NOMO-1 (cell line): ENCODE data around the gene SNRPA1.
"Not testable (repeated sequence)": the region's sequence is repeated elsewhere in the genome, so short reads cannot be mapped to it uniquely, and the experiment has no call there.

Experiments used
- DNase-seq, 2 experiments: peaks; one replicate each; lab custom pipeline; 2025; ENCODE audit not compliant: unreplicated experiment in 2 of 2; lab: John Stamatoyannopoulos, UW

SNRPA1 gene

DNA sequence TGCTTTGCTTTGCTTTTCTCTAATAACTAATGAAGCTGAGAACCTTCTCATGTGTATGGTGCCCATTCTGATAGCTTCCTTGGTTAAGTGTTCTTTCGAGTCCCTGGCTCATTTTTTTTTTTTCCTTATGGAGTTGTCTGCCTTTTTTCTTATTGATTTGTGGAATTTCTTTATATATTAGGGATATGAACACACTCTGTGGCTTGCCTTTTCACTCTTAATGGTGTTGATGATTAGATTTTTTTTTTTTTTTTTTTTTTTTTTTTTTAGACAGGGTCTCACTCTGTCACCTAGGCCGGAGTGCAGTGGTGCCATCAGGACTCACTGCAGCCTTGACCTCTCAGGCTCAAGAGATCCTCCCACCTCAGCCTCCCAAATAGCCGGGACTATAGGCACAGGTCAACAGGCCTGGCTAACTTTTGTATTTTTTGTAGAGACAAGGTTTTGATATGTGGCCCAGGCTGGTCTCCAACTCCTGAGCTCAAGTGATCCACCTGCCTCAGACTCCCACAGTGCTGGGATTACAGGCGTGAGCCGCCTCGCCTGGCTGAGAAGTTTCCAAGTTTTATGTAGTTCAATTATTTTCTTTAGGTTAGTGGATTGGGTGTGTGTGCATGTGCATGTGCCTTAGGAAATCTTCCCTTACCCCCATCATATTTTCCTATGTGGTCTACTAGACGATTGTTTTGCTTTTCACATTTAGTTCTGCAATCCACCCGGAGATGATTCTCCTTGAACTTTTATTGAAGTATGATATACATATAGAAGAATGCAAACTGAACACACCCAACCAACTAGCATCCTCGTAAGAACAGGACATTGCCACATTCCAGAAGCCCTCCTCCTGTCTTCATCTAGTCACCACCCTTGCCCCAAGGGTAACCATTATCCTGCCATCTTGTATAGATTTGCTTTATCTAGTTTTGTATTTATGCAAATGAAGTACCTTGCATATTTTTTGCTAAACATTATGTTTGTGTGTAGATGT, 1.7 kb upstream of the SNRPA1 start:
- DNase-seq: no peak

DNA sequence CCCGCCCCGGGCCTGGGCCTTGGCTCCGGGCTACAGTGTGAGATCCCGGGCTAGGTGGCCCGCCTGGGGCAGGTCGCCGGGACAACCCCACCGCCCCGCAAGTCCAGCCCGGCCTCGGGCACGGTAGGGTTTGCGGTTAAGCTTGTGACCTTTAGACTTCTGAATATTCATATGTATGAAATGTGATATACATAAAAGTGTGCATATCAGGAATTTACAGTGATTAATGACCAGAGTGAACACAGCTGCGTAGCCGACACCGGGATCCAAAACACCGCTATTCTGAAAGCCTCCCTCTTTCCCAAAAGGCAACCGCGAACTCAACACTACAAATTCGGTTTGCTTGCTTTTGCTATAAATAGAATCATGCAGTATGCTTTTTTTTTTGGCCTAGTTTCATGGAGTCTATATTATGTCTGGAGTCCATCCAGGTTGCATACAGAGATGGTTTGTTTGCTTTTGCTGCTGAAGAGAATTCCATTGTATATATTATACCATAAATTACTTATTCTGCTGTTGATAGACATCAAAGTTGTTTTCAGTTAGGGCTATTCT, 636 bp upstream of the SNRPA1 start:
- DNase-seq: no peak

DNA sequence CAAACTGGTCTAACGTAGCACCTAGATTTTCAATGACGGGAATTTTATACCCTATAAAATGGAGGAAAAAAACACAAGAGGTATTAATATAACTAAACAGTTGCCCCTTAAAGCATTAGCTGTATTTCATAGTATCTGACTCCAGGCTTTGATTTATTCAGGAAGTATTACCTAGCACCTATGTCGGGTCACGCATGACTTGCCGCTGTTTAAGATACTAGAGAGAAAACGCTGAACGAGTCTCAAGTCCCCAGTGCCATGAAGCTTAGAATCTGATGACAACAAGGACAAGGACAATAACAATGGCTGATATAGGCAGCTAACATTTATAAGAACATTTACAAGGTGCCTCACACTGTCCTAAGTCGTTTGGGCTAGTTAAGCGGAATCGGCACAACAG, 1.9 kb downstream of the SNRPA1 start:
- DNase-seq: no peak

DNA sequence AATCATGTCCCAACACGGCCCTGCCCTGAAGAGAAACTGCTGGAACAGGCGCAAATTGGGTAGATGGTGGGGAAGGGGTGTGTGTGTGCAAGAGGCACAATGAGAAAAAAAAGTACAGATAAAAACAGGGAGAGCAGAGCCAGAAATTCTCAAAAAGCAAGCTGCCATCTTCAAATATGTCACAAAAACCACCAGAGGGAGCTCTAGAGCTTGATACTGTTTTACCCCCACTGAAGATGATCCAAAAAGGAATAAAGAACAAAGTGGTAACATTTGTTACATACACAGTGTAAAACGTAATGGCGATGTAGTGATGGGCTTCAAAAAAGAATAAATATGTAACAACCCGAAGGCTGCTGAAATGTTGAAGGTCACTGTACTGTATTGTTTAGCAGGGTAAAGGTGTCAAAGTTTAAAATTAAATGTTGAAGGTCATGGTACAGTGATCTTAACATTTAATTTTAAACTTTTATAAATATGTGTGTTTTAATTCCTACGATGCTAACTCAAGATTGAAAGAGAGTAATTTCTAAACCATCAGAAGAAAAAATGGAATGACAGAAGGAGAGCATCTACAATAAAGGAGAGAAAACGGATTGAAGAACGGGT, 6.0 kb downstream of the SNRPA1 start:
- DNase-seq: peak in 1 of 2 experiments; percentile 41

- not testable (repeated sequence) for DNase-seq
Observed at GRCh38 chr15:101287342-101287741, 7.7 kb downstream of the SNRPA1 start.

GRCh38 chr15:101286471-101287114, 8.5 kb downstream of the SNRPA1 start:
- DNase-seq: no peak

DNA sequence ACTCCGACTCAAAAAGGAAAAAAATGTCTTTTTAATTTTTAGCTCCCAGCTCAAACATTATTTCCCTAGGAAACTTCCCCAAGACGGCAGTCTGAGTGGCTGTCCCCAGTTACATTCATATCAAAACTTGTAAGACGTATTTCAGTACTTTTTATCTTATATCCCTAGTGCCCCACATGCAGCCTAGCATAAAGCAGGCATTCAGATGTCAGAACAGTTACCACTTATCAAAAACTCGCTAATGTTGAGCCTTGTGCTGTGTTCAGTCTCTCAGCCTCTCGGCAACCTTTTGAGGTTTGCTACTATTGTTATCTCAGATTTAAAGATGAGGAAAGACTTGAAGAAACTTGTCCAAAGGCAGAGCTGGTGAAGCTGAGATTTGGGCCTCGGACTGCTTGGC, 11.1 kb downstream of the SNRPA1 start:
- DNase-seq: no peak

DNA sequence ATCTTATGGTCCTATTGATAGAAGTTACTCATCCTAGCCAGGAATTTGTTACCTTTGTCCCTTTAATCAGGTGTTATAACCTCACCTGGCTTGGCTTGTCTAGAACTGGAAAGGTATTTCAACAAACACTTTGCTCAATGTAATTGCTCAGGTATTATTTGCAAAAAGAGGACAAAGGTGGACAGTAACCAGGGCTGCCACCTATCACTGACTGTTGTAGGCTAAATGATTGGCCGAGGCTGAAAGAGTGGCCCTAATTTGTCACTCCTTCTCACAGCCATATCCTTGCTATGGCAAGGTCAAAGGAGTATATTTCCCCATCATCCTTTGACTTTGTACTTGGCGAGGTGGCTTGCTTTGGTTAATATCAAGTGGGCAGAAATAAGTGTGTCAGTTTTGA, 15.0 kb downstream of the SNRPA1 start:
- no peak for DNase-seq

DNA sequence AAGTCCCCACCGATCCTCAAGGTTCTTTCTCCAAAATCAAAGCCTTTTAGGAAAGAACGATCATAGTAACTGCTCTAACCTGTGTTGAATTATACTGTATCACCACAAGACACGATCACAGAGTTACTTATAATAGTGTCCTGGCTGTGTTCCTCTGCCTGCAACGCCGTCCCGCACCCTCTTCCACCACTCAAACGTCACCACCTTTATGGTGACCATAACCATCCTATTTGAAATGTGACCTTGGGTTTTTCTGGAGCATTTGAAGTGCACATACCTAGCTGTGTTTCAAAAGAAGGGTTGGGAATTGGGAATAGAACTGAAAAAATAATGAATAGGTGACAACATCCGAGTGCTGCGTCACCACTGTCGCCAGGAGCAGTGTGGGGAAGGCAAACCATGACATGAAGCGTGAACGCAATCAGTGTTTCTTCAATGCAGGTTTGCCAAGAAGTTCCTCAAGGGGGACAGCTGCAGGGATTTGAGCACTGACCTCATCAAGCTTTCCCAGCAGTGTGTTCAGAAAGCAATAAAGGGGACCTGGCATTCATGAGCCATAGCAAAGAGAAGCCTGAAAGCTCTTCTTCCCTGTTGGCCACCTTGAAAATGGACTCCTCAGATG, 17.0 kb downstream of the SNRPA1 start:
- DNase-seq: no peak

- peak; percentile 80 to 95 for DNase-seq
Observed at GRCh38 chr15:101277038-101277822, 17.8 kb downstream of the SNRPA1 start, which contains the start of gene SELENOS. Gene SELENOS, minus strand, starts transcription at chr15:101277485. Its CDS starts 68 bp downstream, at chr15:101277417.

DNA sequence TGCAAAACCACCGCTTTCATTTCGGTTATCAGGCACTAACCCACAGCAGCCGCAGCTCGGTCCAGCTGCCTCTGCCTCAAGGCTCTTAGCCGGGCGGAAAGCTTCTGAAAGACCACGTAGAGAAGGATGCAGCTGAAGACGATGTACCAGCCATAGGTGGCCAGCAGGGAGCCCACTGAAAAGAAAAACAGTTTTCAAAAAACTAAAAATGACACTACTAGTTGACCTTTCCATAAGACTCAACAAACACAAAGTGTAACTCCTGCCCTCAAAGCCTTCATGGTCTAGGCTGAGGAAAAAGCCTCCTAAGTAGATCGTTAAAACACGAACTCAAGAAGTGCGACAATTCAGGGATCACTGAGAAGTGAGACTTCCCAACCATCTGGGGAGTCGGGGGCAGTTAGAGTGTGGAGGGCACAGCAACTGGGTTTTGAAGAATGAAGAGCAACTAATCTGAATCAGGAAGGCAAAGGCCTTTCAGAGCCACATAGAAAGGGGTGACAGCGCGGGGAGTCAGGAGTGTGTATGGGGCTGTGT, 18.5 kb downstream of the SNRPA1 start:
- DNase-seq: peak; percentile 36 to 59

GRCh38 chr15:101275018-101275417, 20.0 kb downstream of the SNRPA1 start:
- no peak for DNase-seq

- no peak for DNase-seq
Observed at GRCh38 chr15:101273534-101273933, 21.5 kb downstream of the SNRPA1 start.

DNA sequence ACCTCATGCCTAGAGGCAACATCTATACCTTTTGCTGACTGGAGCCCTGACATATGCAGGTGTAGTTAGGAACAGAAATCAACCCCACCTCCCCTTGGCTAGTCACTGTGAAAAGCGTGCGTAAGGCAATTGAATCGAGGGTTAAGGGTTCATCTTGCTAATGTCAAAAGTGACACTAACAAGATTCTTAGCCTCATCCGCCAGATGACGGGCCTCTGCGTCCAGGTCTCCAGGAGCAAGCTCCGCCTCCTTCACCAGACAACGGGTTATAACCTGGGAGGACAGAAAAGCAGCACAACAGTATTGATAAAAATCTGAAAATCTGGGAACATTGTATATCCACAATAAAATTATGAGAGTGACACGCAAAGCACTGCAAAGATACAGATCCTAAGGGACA, 22.5 kb downstream of the SNRPA1 start:
- no peak for DNase-seq

- DNase-seq: no peak
Observed at GRCh38 chr15:101269479-101270223, 25.4 kb downstream of the SNRPA1 start.

- no peak for DNase-seq
Observed at GRCh38 chr15:101267320-101268104, 27.5 kb downstream of the SNRPA1 start.

DNA sequence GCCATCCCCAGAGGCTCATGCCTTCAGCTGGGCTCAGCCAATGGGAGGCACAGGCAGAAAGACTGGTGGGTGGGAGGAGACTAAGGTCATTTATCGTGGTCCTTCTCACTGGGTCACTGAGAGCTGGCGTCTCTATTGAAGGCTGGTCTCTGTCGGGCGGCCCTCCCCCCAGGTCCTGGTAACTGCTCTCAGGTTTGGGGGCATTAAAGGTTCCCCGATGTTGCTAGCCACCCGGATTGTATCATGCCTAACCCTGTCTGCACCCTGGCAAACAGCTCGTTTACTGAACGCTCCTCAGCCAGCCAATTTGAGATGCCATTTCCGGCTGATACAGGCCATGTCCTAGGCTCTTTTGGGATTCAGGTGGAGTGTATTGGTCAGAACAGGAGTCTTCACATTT, 28.3 kb downstream of the SNRPA1 start:
- DNase-seq: no peak

DNA sequence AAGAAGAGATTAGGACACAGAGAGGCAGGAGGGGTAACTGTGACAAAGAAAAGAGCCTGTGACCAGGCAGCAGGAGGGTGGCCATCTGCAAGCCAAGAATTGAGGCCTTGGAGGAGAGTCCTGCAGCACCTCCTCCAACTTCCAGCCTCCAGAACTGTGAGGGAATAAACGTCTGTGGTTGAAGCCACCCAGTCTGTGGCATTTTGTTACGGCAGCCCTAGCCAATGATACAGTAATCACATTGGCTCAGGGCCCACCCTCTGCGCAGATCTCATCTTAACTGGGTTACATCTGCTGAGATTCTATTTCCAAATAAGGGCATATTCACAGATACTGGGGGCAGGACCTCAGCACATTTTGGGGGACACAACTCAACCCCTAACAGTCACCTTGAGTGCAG, 29.0 kb downstream of the SNRPA1 start:
- no peak for DNase-seq
